HAP-1 (cell line): ENCODE measurements around the gene GGA1.
A peak's percentile ranks its signal among the peaks of the same experiment; 100 is the strongest.

Experiments used
- DNase-seq, 2 experiments: peaks; one replicate each; pipeline ENCODE4 v3.0.0-alpha.2; 2016 to 2020; ENCODE audit warnings: low spot score in 2 of 2
- H3K27me3 ChIP-seq: fragments of 250-450 bp; sonication (Bioruptor Pico); 2 replicates; pipeline ENCODE4 v1.5.1; 2020; ENCODE audit warnings: low read depth, mild to moderate bottlenecking, moderate library complexity
- H3K36me3 ChIP-seq: fragments of 250-450 bp; sonication (Bioruptor Pico); replicated peaks from 2 replicates; pipeline ENCODE4 v1.5.1; 2020; ENCODE audit warnings: mild to moderate bottlenecking
- H3K4me1 ChIP-seq: fragments of 250-450 bp; sonication (Bioruptor Pico); 2 replicates; pipeline ENCODE4 v1.5.1; 2020; ENCODE audit warnings: mild to moderate bottlenecking
- H3K4me3 ChIP-seq: fragments of 250-450 bp; sonication (Bioruptor Pico); 2 replicates; pipeline ENCODE4 v1.5.1; 2020; ENCODE audit warnings: mild to moderate bottlenecking, moderate library complexity
- H3K9me3 ChIP-seq: fragments of 250-450 bp; sonication (Bioruptor Pico); 2 replicates; pipeline ENCODE4 v1.5.1; 2020; ENCODE audit warnings: mild to moderate bottlenecking, moderate library complexity
- in situ Hi-C: fragments of 300-500 bp; cut with MboI; formaldehyde crosslinking; loops from 3 replicates; pipeline ENCODE4 v1.14.3; 2020; ENCODE audit warnings: low sequenced_read_pairs, inconsistent platforms, mixed read lengths

The GGA1 gene

DNA sequence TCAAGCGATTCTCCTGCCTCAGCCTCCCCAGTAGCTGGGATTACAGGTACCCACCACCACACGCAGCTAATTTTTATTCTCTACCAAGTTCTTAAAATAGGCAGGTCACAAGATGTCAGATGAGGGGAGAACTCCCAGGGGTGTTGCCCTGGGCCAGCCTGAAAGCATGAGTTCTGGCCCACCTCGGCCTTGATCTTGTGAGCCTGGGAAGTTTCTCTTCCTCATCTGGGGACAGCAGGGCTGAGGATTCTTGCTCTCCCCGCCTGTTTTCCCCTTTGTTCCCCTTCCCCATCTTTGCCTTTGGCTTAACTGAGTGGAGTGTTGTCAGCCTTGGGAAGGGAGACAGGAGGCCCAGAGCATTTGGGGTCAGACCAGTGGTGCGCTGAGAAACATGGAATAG is 53.4 kb downstream of the GGA1 start:
- Histone ChIP-seq H3K27me3 (no peaks in the 10 kb centered on the region), H3K36me3 (peaks cover 34% of the 10 kb centered on the region), H3K9me3 (no peaks in the 10 kb centered on the region), H3K4me3 (no peak overlapping the region), H3K4me1 (peaks cover 18% of the 10 kb centered on the region)
- in situ Hi-C loops = no loop called here
- no peak for DNase-seq

DNA sequence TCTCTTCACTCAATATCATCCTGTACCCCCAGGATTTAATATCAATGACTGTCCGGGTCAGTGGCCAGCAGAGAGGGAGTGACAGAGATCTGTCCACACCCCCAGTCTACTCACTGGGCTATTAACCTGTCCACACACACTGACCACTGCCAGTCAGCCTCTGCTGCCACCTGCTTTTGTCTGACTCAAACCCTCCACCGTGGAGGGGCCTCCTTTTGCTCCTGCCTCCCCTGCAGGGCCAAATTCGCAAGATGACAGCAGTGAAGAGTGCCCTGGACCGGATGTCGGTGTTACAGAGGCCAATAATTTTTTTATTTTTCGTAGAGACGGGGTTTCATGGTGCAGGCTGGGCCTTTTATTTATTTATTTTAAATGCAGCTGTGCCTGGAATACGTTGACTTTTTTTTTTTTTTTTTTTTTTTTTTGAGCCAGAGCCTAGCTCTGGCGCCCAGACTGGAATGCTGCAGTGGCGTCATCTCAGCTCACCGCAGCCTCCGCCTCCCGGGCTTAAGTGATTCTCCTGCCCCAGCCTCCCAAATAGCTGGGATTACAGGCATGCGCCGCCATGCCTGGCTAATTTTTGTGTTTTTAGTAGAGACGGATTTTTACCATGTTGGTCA is 55.0 kb downstream of the GGA1 start:
- H3K36me3 ChIP-seq = peaks cover 34% of the 10 kb centered on the region
- H3K4me3 ChIP-seq = no peak overlapping the region
- DNase-seq = no peak
- no peaks in the 10 kb centered on the region for H3K27me3 ChIP-seq
- in situ Hi-C loops = no loop called here
- no peaks in the 10 kb centered on the region for H3K9me3 ChIP-seq
- peaks cover 16% of the 10 kb centered on the region for H3K4me1 ChIP-seq

DNA sequence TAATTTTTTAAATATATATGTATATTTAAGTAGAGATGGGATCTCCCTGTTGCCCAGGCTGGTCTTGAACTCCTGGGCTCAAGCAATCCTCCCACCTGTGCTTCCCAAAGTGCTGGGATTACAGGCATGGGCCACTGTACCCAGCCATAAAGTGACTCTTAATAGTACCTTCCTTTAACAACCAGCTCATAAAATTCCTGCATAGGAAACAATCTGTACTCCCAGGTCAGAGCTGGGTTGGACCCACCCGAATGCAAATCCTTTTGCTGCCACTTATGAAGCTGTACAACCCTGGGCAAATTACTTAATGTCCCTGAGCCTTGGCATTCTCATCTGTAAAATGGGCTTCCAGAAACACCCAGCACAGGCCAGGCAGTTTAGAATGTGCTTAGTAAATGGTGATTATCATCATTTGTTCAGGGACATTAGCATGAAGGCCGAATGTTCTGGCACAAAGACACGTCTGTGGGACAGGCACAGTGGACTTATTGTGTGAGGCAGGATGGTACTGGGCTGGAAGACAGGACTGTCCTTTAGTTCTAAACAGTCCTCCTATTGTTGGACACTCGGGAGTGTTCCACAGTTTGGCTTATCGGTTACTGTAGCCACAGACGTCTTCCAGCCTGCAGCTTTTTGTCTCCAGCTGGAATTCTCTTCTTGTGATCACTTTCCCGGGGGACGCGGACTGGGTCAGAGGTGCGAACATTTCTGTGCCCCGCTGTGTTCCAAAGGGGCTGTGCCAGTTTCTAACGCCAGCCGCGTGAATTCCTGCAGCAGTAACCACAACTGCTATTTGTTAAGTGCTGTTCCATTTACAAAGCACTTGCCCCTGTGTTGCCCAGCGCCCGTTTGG is 55.8 kb downstream of the GGA1 start:
- no peaks in the 10 kb centered on the region for H3K9me3 ChIP-seq
- peaks cover 16% of the 10 kb centered on the region for H3K4me1 ChIP-seq
- no peak overlapping the region for H3K4me3 ChIP-seq
- no peak for DNase-seq
- in situ Hi-C loops = no loop called here
- no peaks in the 10 kb centered on the region for H3K27me3 ChIP-seq
- peaks cover 34% of the 10 kb centered on the region for H3K36me3 ChIP-seq

DNA sequence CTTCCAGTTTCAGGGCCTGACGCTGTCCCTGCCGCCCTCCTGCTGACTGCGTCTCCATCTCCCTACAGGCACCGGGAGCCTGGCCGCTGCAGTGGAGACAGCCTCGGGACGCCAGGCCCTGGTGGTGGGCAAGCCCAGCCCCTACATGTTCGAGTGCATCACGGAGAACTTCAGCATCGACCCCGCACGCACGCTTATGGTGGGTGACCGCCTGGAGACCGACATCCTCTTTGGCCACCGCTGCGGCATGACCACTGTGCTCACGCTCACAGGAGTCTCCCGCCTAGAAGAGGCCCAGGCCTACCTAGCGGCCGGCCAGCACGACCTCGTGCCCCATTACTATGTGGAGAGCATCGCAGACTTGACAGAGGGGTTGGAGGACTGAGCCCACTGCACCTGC is 56.9 kb downstream of the GGA1 start:
- H3K9me3 ChIP-seq = no peaks in the 10 kb centered on the region
- peaks cover 9% of the 10 kb centered on the region for H3K4me1 ChIP-seq
- H3K27me3 ChIP-seq = no peaks in the 10 kb centered on the region
- in situ Hi-C loops = no loop called here
- no peak overlapping the region for H3K4me3 ChIP-seq
- DNase-seq = no peak
- H3K36me3 ChIP-seq = peaks cover 34% of the 10 kb centered on the region

DNA sequence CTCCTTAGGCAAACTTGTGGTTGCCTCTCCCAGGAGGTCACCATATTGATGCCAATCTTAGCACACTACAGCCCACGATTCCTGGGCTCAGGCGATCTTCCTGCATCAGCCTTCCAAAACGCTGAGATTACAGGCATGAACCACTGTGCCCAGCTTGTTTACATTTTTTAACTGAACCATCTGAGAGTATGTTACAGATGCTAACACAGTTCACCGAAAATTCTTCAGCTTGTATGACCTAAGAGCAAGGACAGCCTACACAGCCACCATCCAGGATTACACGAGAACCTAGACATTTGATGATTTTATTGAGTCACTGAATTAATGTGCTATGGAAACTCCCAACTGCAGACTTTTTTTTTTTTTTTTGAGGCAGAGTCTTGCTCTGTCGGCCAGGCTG is 61.0 kb downstream of the GGA1 start:
- H3K36me3 ChIP-seq = peaks cover 25% of the 10 kb centered on the region
- in situ Hi-C loops = no loop called here
- no peak for DNase-seq

DNA sequence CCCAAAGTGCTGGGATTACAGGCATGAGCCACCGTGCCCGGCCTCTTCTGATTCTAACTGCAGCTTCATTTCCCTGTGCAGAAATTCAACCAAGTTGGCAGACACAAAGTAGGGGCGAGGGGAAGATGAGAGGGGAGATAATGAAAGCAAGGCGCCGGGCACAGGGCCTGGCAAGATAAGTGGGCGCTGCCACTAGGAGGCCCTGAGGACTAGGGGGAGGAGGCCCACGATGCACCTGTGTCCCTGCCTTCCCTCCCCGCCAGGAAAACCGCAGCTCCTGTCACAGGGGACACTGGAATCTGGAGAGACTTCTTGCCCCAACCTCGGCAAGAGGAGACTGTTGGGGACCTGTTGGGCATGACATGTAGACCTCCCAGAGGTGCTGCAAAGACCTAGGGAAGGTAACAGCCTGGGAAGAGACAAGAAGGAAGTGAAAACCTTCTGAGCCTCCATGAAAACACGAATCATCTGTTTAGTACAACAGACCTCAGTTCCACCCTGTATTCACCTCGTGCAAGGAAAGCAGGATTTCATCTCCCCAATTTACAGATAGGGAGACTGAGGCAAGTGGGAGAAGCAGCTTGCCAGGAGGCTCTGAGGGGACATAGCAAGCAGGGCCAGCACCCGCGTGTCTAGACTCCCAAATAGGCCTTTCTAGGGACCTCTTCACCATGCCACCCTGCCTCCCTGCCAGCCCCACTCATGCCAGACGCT is 63.7 kb downstream of the GGA1 start:
- in situ Hi-C loops = no loop called here
- no peaks in the 10 kb centered on the region for H3K27me3 ChIP-seq
- H3K4me3 ChIP-seq = no peak overlapping the region
- H3K9me3 ChIP-seq = no peaks in the 10 kb centered on the region
- H3K4me1 ChIP-seq = peaks cover 28% of the 10 kb centered on the region
- no peak for DNase-seq
- no peaks in the 10 kb centered on the region for H3K36me3 ChIP-seq

More for the DNA sequence above, 61.0 kb downstream of the GGA1 start:
- no peaks in the 10 kb centered on the region for H3K27me3 ChIP-seq
- H3K4me1 ChIP-seq = peaks cover 5% of the 10 kb centered on the region
- no peaks in the 10 kb centered on the region for H3K9me3 ChIP-seq
- H3K4me3 ChIP-seq = no peak overlapping the region

DNA sequence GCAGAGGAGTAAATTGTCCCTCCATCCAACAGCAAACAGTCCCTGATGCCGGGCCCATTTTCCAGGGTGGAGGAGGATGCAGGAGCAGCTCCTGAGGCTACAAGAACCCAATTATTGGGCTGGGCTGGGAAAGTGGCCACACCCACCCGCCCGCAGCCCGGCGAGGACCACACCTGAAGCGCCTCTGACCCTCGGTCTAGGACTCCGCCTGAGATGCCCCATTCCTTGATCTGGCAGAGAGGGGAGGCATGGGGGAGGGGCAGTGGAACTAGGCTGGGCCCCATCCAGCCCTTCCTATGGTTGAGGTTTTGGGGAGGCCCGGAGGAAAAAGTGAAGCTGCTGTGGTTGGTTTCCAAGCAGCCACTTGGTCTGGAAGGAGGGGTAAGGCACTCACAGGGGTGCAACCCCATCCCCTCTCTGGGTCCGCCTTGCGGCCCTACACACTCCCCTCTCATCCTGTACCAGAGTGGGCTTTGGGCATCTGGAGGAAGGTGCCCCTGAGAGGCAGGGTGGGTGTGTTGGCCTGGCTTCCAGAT is 64.4 kb downstream of the GGA1 start:
- peaks cover 27% of the 10 kb centered on the region for H3K4me1 ChIP-seq
- H3K4me3 ChIP-seq = no peak overlapping the region
- no peaks in the 10 kb centered on the region for H3K9me3 ChIP-seq
- DNase-seq = no peak
- in situ Hi-C loops = no loop called here
- no peaks in the 10 kb centered on the region for H3K36me3 ChIP-seq
- H3K27me3 ChIP-seq = no peaks in the 10 kb centered on the region

DNA sequence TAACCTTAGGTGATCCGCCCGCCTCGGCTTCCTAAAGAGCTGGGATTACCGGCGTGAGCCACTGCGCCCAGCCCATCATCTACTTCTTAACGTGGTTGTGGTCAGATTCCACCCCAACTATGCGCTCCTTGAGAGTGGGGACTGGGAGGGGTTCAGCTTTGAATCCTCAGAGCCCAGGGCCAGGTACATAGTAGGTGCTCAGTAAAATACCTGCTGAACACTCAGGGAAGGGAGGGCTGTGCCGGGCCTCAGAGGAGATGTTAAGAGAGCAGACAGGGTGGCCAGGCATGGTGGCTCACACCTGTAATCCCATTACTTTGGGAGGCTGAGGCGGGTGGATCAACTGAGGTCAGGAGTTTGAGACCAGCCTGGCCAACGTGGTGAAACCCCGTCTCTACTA is 65.6 kb downstream of the GGA1 start:
- Histone ChIP-seq H3K4me3 (no peak overlapping the region), H3K27me3 (no peaks in the 10 kb centered on the region), H3K36me3 (no peaks in the 10 kb centered on the region), H3K9me3 (no peaks in the 10 kb centered on the region), H3K4me1 (peaks cover 27% of the 10 kb centered on the region)
- DNase-seq = no peak
- in situ Hi-C loops = no loop called here

DNA sequence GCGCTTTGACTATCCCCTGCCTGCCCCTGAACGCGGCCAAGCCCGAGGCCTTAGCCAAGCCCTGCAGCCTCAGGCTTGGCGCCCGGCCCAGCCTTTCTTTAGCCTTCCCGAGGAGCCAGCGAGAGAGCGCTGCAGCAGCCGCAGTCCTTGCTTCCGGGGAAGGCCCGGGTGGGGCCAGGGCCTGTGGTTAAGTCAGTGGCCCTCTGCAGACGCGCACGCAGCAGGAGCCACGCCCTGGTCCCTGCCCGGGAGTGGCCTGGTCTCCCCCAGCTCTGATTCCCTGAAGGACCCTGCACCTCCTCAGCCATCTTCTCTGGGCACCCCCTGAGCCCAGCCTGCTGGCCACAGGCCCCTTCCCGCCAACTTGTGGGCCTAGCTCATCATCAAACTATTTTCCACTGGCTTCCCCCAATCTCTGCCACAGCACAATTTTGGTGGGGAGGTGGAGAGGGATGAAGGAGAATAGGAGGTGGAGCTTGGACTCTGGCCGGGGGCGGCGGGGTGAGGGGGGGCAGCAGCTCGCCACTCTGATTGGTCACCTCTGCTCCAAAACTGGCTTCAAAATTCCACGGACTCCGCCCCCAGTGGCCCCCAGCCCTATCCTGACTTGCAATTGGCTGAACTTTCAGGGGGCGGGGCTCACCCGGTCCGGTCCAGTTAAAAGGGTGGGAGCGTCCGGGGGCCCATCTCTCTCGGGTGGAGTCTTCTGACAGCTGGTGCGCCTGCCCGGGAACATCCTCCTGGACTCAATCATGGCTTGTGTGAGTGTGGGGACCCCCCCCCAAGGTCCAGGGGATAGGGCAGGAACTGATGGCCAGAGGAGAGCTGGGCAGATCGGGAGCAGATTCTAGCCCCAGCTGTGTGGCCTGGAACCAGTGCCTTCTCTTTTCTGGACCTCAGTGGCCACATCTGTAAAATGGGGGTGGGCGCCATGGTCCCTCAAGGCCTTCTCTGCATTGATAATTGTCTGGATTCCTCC is 66.6 kb downstream of the GGA1 start, which contains the start of gene LGALS1:
TSS of gene LGALS1 (plus strand) at position 686 of the 979 bp plus-strand sequence. CDS start at position 753, 67 bp downstream.
- in situ Hi-C loops = no loop called here
- DNase-seq = peak; percentile 71 to 94
- no peaks in the 10 kb centered on the region for H3K9me3 ChIP-seq
- H3K27me3 ChIP-seq = no peaks in the 10 kb centered on the region
- H3K4me3 ChIP-seq = peak within 1 kb of the TSS; percentile 33
- no peaks in the 10 kb centered on the region for H3K36me3 ChIP-seq
- peaks cover 27% of the 10 kb centered on the region for H3K4me1 ChIP-seq

DNA sequence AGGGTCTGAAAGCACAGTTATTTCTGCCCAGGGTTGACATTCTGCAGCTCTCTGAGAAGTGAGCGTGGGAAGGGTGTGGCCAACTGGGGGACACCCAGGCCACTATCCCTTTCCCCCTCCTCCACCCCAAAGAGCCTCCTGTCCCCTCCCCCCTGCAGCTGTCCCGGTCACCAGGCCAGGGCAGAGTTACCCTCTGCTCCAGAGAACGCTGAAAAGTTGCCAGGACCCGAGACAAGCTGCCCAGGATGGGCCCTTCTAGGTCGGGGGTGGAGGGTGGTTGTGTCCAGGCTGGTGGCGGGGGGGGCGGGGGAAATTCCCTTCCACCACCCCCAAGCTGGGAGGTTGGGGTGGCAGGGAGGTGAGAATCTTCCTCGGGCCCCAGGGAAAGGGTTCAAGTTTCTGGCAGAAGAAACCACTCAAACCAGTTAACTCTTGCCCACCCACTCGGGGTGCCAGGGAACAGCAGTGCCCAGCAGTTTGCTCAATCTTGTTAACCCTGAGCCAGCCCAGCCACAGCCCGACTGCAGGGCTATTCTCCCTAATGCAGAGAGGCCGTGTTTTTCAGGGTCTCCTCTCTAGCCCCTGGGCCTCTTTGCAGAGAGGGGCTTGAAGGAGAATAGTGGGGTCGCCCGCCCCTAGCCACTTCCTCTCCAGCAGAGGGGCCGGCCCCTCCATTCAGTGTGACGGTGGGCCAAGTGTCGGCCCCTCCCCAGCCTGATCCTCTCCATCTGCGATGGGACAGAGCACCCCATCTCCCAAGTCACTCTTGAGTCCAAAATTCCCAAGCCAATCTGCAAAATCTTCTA is 67.5 kb downstream of the GGA1 start:
- H3K36me3 ChIP-seq = no peaks in the 10 kb centered on the region
- DNase-seq = peak in 1 of 2 experiments; percentile 41
- H3K4me1 ChIP-seq = peaks cover 27% of the 10 kb centered on the region
- H3K27me3 ChIP-seq = no peaks in the 10 kb centered on the region
- in situ Hi-C loops = no loop called here
- peak overlapping the region; percentile 33 for H3K4me3 ChIP-seq
- no peaks in the 10 kb centered on the region for H3K9me3 ChIP-seq

DNA sequence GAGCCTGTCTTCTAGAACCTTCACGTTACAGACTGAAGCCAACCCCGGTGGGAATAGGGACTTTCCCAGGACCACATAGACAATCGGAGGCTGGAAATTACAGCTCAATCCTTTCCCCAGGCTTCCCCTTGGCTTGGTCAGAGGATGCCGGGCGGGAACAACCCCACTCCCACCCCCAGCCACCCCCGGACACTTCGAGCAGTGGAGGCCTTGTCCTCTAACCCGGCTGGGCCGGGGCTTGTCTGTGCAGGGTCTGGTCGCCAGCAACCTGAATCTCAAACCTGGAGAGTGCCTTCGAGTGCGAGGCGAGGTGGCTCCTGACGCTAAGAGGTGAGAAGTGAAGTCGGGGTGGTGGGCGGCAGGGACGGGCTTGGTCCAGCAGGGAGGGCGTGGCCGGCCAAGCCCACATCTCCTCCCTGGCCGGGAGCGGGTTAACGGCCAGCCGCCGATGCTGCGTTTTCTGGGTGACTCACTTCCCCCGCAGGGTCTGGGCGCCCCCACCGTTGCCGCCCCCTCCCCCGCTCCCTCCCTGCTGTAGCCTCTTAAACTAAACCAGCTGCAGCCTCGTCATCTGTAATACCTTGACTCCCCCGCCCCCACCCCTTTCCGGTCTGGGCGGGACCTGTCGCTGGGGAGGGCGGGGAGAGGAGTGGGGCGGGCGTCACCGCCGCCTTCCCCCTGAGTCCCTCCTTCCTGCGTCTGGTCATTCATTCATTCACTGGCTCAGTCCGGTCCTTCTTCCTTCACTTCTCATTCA is 68.3 kb downstream of the GGA1 start:
- peak; percentile 68 to 90 for DNase-seq
- Histone ChIP-seq H3K4me3 (peak overlapping the region; percentile 33), H3K36me3 (no peaks in the 10 kb centered on the region), H3K27me3 (no peaks in the 10 kb centered on the region), H3K9me3 (no peaks in the 10 kb centered on the region), H3K4me1 (peaks cover 27% of the 10 kb centered on the region)
- in situ Hi-C loops = no loop called here

DNA sequence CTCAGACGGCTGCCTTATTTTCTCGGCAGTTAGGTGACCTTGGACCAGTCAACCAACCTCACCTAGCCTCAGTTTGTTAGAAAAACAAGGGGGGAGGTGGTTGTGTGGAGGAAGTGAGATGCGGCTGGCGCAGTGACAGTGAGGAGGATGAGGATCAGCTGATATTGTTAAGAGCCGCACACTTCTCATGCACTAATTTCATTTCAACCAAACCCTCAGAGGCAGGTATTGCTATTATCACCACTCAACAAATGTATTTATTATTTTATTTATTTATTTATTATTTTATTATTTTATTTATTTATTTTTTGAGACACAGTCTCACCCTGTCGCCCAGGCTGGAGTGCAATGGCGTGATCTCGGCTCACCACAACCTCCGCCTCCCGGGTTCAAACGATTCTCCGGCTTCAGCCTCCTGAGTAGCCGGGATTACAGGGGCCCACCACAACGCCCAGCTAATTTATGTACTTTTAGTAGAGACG is 68.9 kb downstream of the GGA1 start:
- Histone ChIP-seq H3K36me3 (no peaks in the 10 kb centered on the region), H3K4me1 (peaks cover 27% of the 10 kb centered on the region), H3K9me3 (no peaks in the 10 kb centered on the region), H3K4me3 (peak overlapping the region; percentile 33), H3K27me3 (no peaks in the 10 kb centered on the region)
- in situ Hi-C loops = no loop called here
- no peak for DNase-seq
